Measurements from ENCODE around the gene RNU6-1.
A peak's percentile ranks its signal among the peaks of the same experiment; 100 is the strongest.

RNU6-1 gene

DNA sequence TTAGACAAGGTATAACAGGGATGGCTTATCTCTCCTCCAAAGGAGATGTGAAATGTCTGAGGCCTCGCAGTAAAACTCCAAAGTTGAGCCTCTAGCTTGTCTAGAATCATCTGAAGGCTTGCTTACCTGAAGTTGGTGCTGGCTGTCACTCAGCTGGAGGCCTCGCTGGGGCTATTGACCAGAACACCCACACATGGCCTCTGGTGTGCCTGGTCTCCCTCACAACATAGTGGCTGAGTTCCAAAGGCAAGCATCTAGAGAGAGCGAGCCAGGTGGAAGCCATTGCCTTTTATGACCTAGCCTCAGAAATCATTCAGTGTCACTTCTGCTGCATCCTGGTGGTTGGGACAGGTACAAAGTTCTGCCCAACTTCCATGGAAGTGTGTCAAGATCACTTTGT, 17.4 kb upstream of the RNU6-1 start:
- DNase-seq (ENCODE audit: low spot score) = no peak

DNA sequence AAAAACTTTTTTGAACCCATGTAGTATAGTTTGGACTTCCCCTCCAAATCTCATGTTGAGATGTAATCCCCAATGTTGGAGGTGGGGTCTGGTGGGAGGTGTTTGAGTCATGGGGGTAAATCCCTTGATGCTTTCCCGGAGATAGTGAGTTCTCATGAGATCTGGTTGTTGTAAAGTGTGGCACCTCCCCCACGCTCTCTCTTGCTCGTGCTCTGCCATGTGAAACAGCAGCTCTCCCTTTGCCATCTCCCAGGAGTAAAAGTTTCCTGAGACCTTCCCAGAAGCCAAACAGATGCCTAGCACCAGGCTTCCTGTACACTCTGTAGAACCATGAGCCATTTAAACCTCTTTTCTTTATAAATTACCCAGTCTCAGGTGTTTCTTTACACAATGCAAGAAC, 16.0 kb upstream of the RNU6-1 start:
- no peak for DNase-seq (ENCODE audit: low spot score)

DNA sequence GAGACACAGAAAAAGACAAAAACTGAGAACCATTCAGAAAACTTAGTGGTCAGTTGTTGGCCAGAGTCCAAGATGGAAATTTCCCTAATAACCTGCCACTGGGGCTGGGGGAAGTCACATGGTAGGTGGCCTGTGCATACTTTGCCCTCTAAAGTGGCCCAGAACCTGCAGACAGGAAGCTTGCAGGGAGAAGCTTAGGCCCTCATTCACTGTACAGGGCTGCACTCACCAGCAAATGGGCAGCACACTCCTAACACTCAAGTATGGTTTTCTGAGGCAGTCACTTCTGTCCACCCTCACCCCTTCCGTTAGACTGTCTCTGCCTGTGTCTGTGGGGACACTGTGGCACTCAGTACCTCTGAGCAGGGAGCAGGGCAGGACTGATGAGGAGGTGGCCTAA, 14.5 kb upstream of the RNU6-1 start:
- no peak for DNase-seq (ENCODE audit: low spot score)

DNA sequence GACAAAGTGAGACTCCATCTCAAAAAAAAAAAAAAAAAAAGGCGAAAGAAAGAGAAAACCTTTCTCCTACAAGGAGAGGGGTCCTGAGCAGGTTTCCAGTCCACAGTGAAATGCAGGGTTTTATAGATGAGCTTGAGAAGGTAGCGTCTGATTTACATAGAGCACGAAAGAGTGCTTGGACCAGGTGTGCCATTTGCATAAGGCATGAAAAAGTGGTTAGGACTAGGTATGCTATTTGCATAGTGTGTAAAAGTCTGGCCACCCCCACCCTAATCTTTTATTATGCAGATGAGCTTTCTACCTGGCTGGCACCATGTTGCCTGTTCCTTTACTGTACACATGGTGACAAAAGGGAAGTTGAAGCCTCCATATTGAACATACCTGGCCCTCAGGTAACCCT, 13.6 kb upstream of the RNU6-1 start:
- DNase-seq (ENCODE audit: low spot score) = no peak

DNA sequence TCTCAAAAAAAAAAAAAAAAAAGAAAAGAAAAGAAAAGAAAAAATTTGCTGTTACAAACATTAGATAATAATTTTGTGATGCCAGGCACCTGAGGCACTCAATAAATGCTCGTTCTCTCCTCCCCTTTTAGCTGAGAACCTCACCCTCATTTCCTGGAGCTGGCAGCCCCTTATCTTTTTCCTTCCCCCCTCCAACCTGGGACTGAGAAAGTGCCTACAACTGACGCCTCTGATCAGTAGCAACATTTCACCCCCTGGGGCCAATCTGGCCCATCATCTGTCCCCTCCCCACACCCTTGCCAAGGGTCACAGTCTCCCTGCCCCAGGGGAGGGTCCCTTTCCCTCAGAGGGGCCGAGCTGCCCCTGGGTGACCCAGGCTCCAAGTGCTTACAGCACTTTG, 12.6 kb upstream of the RNU6-1 start:
- peak; percentile 22 for DNase-seq (ENCODE audit: low spot score)

DNA sequence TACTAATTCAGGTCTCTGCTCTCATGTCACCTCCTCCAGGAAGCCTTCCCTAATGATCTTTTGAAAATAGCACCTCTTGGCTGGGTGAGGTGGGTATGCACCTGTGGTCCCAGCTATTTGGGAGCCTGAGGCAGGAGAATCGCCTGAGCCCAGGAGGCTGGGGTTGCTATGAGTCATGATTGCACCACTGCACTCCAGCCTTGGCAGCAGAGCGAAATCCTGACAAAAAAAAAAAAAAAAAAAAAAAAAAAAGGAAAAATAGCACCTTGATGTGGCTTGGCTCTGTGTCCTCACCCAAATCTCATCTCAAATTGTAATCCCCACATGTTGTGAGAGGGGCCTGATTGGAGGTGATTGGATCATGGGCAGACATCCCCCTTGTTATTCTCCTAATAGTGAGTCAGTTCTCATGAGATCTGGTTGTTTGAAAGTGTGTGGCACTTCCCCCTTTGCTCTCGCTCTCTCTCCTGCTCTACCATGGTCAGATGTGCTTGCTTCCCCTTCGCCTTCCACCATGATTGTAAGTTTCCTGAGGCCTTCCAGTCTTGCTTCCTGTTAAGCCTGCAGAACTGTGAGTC, 11.2 kb upstream of the RNU6-1 start:
- DNase-seq (ENCODE audit: low spot score) = no peak

DNA sequence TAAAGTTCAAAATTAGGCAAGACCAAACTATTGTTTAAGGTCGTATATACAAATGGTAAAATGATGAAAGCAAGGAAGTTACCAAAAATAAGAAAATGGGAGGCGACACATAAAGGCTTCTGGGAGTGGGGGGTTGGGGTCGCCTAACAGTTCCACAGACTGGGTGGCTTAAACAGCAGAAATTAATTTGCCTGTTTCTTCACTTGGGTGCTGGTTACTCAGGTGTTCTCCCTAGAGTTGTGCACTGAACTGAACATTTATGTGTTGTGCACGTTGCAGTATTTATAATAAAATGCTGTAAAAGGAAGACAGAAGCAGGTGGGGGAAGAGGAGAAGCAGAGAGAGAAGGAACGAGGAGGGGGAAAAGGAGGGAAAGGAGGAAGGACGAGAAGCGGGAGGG, 10.5 kb upstream of the RNU6-1 start:
- DNase-seq (ENCODE audit: low spot score) = no peak

DNA sequence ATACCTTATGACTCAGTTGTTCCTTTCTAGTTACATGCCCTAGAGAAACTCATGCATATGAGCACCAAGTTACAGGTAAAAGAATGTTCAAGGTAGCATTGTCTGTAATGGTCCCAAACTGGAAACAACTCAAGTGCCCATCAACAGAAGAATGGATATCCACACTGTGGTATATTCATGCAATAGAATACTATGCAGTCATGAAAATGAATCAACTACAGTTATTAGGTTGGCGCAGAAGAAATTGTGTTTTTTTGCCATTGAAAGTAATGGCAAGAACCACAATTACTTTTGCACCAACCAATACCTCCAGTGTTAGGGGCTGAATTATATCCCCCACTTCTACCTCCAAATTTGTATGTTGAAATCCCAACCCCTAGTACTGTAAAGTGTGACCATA, 9.7 kb upstream of the RNU6-1 start:
- no peak for DNase-seq (ENCODE audit: low spot score)

DNA sequence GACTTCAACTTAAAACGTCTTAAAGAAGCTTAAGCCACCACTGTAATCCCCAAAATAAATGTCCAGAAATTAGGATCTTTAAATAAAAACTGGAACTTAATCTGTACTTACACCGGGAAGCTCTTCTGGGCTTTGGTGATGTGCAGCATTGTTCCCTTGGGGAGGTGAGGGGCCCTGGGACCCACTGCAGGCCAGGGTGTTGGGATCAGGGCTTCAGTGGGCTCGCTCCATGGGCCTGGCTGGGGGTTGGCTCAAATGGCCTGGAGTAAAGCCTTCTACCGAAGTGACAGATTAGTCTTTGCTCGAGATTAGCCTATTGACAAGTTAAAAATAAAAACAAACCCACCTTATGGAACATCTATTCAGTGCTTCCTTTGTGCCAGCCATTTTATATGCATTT, 6.1 kb upstream of the RNU6-1 start:
- DNase-seq (ENCODE audit: low spot score) = no peak

DNA sequence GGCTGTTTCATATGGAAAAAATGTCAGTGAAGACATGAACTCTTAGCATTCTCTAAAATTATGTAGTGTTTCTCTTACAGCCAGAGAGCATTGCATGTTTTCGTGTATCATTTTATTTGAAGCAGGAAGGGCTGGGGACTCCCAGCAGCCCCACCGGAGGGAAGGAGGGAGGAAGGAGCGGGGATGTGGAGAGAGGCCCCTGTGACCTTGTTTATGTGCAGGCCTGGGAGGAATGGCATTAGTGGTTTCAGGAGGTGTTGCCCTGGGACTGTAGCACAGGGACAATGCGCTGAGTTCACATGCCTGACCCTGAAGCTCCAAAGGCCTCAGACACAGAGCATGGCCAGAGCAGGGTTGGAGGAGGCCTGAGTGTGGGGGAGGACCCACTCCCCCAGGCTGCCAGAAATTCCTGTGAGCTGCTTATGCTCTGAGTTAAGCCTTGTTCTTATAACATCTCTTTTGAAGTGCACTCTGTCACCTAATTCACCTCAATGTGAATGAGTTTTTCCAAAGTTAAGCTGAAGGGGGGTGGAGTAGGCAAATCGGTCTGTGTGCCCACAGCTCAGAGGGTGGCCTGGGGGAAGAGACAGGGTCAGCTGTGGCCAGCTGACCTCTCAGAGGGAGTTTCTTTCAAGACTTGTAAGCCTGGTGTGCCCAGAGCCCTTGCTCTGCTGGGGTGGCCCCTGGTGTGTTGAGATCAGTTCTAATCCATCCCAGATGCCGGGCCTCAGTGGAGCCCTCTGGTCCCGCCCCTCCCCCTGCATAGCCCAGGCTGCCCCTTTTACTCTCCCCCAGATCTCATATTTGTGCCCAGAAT, 3.9 kb upstream of the RNU6-1 start:
- DNase-seq (ENCODE audit: low spot score) = no peak

DNA sequence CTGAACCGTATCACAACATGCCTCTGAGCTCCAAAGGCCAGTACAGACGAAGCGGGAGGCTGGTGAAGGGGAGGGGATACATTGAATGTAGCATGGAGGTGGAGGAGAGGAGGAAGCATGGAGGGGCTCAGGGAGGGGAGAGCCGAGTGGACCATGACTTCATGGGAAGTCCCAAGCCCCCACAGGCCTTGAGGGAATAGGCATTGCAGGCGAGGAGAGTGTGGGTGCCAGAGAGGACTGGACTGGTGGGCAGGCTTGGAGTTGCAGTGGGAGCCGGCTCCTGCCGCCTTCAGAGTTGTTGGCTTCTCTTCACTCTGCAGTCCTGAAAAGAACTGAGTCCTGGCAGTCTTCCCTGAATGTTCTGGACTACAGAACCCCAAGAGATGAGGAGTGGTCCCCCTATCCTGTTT, 3.3 kb upstream of the RNU6-1 start:
- no peak for DNase-seq (ENCODE audit: low spot score)

DNA sequence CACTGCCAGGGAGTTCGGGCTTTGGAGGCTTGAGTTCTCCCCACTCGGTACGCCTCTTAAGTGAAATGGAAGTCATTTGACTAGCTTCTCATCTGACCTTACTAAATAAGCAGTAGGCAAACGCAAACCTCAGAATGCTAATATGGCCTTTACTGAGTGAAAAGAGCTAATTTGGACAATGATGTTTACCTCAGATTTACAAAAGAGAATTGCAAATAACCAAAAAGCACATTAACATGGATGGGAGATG, 1.6 kb upstream of the RNU6-1 start:
- no peak for DNase-seq (ENCODE audit: low spot score)

DNA sequence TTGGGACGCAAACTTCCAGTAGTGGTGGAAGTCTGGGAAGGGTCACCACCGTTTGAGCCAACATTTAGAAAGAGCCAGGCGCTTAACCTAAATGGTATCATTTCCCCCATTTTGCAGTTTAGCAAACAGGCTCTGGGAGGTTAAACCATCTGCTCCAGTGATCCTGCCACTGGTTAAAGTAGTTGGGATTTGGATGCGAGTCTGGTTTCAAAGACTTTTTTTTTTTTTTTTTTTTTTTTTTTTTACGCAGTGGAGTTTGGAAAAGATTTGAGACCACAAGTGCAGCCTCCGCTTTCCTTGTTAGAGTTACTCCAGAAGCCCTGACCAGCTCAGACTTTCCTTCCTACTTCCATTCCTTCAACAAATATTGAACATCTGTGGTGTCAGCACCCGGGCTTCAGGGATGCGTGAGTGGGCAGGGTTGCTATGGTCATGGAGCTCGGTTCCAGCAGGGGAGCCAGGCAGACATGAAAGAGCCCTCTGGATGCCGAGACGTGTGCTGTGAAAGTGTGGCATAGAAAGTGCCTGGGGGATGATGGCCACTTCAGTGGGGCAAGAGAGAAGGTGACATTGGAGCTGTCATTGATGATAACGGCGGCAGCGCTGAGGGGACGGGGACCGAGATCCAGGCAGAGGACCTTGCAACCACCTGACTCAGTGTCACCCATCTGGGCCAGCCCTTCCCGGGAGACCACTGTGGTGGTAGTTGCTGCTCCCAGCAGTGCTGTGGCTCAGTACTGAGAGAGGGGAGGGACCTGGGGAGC, 1.1 kb upstream of the RNU6-1 start:
- peak; percentile 25 for DNase-seq (ENCODE audit: low spot score)

DNA sequence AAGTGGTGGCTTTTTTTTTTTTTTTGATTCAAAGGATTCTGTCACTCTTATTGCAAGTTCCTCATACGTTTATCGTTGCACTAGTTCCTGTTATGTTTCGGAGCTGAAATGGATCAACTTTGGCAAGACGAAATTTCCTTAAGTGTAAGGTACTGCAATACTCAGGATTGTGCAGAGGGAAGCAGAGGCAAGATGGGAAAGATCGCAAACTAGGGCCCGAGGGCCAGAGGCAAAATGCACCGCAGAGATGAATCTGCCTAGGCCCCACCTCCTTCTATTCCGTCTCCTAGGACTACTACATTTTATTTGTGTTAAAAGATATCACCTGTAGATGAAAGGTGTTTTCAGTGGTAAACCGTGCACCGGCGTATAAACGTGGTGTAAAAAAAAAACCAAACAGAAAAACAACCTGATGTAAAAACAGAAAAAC, 331 bp downstream of the RNU6-1 start:
- no peak for DNase-seq (ENCODE audit: low spot score)

DNA sequence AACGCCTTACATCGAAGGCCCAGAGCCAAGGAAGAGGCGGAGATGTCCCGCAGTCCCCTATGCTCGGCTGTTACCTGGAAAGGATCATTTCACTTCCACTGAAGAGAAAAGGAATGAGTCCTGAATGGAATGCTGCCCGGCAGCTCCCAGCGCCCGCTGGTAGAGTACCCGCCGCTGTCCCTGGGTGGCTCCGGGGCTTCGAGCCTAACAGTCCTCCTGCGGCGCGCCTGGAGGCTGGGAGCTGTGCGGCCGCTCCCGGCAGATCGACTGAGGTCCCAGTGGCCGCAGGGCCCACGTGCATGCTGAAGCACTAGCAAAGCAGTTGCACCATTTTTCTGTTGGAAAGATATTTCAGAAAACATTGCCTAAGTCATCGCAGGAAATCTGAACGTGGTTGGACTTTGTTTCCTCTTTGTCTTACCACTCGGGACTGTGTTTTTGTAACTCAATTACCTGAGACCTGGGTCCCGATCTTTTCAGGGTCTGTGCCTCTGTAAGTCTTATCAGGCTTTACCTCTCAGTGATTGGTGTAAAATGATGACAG, 984 bp downstream of the RNU6-1 start:
- peak; percentile 29 for DNase-seq (ENCODE audit: low spot score)

DNA sequence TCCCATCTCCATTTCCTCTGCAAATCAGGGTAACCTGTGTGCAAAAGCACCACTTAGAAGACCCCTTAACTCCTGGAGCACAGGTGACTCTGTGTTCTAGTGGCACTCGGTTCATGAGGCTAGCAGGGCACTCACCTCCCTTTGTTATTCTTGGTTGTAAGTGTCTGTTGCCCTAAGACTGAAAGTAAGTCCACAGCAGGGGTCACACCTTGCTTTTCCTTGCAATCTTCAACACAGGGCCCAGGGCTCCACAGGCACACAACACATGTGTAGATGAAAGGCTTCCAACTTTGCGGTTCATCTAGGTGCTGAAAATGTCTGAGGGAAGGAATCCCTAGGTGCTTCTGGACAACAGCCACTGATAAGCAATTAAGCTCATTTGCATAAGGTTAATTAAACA, 2.9 kb downstream of the RNU6-1 start:
- DNase-seq (ENCODE audit: low spot score) = no peak

DNA sequence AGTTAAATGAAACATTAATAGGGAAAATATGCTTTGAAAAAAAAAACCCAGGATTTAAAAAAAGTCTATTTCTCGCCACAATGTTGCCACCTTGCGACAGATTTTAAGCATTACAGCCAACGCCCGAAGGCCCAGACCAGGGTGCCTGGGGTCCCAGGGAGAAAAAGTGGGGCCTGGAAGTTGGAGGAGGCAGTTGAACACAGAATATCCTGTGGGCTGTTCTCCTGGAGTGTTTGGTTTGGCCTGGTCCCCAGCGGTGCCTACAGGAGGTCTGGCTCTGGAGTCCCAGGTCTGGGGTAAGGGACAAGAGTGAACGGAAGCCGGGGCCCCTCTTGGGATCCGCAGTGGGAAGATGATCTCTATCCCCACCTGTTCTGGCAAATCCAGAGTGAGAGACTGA, 3.4 kb downstream of the RNU6-1 start:
- peak; percentile 54 for DNase-seq (ENCODE audit: low spot score)

DNA sequence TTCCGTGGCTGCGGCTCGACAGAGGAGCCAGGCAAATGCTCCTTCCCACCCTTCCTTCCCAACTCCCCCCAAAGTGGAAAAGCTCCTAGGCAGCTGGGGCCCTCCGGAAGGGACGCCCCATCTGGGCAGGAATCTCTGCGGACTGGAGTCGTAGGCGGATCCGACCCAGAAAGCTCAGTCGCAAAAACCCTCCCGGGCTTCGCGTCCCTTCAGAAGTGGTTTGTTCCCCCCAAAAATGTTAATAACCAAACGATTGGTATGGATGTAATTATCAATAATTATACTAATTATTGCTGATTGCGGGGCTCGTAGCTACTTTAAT, 3.8 kb downstream of the RNU6-1 start:
- no peak for DNase-seq (ENCODE audit: low spot score)

DNA sequence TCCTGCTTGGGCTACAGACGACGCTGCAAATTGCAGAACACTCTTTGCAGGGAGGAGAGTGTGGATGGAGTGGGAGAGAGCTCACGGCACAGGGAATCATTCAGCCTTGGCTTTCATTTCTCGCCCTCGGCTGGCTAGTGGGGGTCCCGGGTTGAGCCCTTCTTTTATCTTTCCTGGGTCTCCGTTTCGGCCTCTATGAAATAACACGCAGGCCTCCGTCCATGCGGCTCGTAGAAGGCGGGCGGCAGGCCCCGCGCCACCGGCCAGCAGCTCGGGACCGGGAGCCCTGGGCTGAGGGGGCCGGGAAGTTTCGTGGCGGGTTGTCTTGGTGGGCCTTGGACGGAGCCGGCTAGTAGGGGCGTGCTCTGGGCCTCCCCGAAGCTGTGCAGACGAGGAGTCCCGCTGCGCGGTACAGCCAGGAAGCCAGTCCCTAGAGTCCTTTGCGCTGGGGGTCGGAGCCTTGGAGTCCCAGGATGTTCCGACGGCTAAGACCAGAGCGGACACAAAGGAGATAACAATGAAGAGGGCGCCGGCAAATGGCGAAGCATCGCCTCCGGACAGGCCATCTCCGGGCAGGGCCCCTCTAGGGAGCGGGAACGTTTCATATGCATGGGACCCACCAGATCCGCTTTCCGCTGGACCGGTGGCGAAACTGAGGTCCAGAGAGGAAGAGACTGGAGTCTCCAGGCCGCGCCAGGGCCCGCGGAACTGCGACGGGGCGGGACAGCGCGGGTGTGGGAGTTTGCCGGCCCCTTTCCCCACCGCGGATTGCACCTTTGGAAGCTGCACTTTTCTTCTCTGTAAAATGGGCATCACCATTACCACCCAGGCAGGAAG, 4.3 kb downstream of the RNU6-1 start:
- DNase-seq (ENCODE audit: low spot score) = no peak

DNA sequence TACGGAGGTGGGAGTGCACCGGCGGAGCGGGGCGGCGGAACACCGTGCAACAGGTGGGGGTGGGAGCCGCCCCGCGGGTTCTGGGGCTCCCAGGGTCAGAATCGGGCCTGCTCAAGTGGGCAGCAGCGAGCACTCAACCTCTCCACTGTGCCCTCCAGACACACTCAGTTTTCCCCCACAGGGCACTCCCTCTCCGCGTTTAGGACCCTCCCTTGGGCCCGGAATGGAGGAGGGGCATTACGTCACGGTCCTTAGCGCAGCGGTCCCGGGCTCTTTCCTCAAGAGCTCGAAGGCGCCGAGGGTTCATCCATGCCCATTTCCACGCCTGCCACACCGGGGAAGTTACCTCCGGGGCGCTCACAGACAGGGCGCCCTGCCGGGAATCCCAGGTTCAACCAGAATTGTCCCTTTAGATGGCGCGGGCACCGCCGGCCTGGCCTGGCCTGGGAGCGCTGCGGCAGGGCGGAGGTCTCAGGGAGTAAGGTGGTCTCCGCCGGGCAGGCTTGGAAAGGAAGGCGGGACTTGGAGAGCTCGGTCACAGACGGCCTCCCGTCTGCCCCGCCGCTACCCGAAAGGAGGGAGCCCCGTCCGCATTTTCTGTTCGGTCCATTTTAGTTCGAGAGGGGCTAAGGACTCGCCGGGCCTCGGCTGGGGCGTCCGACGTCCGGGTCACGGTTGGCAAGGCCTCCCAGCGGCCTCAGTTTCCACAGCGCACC, 5.1 kb downstream of the RNU6-1 start:
- no peak for DNase-seq (ENCODE audit: low spot score)

DNA sequence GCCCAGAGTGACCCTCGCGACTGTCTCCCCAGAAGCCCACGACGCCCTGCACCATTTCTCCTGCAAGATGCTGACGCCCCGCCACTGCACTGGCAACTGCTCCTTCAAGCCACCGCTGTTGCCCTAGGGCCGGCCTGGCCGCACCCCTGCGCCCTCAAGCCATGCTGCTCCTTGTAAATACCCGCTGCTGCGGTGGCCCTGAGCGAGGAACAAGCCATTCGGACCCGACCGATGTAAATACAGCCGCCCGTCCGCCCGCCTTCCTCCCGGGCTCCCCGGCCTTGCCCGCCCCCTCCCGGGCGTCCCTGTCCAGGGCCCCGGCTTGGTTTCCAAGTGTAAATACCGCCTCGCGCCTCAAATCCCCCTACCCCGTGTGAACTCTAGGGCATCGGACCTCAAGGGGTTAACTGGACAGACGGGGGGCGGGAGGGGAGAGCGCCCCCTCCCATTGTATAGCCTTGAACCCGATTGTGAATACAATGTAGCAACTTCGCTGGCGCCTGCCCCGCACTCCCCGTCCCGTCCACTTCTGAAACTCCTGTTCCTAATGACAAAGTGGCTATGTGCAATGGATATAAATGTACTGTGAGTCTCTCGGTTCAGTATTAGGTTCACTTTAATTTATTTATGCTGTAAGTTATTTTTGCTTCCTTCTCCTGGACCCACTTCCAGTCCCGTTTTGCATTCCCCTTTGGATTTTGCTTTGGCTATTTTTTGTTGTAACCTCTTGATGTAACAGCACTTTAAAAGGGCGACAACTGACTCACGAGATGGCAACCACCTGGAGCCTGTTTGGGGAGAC, 5.9 kb downstream of the RNU6-1 start:
- DNase-seq (ENCODE audit: low spot score) = no peak
